GM23338 (cell line): Measurements from ENCODE around the gene COL25A1. TPM values are rescaled to one million over a fixed set of nuclear protein-coding genes. Genes with fewer than 3 reads are reported as not detected.

ENCODE experiments used
- ATAC-seq: fragments of 200-7000 bp; cut with Tn5 transposase; 3 replicates; pipeline ENCODE4 v1.9.1; 2020
- DNase-seq: peaks from one replicate; pipeline ENCODE4 v3.0.0-alpha.2; 2015; ENCODE audit warnings: low spot score
- H2AFZ ChIP-seq: fragments of 200-600 bp; sonication (generic); 2 replicates; pipeline ENCODE4 v1.8.0; 2016; ENCODE audit warnings: antibody characterized with exemption, mild to moderate bottlenecking, moderate library complexity
- H3F3A ChIP-seq: fragments of 200-600 bp; sonication (generic); replicated peaks from 2 replicates; pipeline ENCODE4 v1.8.0; 2017; ENCODE audit warnings: antibody characterized with exemption, mixed run types, low read depth
- H3K27ac ChIP-seq: fragments of 200-600 bp; sonication (generic); 2 replicates; pipeline ENCODE4 v1.6.1; 2016; ENCODE audit warnings: low read depth
- H3K27me3 ChIP-seq: fragments of 200-600 bp; sonication (generic); 2 replicates; pipeline ENCODE4 v1.8.0; 2016; ENCODE audit warnings: mild to moderate bottlenecking, mixed run types, moderate library complexity; ENCODE audit not compliant: insufficient read depth
- H3K36me3 ChIP-seq: fragments of 200-600 bp; sonication (generic); 2 replicates; pipeline ENCODE4 v1.8.0; 2016; ENCODE audit warnings: mild to moderate bottlenecking; ENCODE audit not compliant: insufficient read depth
- H3K4me1 ChIP-seq: fragments of 200-600 bp; sonication (generic); 2 replicates; pipeline ENCODE4 v1.8.0; 2016; ENCODE audit warnings: mild to moderate bottlenecking, moderate library complexity; ENCODE audit not compliant: insufficient read depth
- H3K4me2 ChIP-seq: fragments of 200-600 bp; sonication (generic); 2 replicates; pipeline ENCODE4 v1.7.1; 2017; ENCODE audit warnings: mixed run types
- H3K4me3 ChIP-seq: fragments of 200-600 bp; sonication (generic); 2 replicates; pipeline ENCODE4 v1.6.1; 2016; ENCODE audit warnings: mixed run types
- H3K79me2 ChIP-seq: fragments of 200-600 bp; sonication (generic); replicated peaks from 2 replicates; pipeline ENCODE4 v1.8.0; 2017; ENCODE audit warnings: mild to moderate bottlenecking; ENCODE audit not compliant: insufficient read depth
- H3K9me2 ChIP-seq: fragments of 200-600 bp; sonication (generic); 2 replicates; pipeline ENCODE4 v1.8.0; 2017; ENCODE audit not compliant: insufficient read depth
- H4K20me1 ChIP-seq: fragments of 200-600 bp; sonication (generic); replicated peaks from 2 replicates; pipeline ENCODE4 v1.8.0; 2017; ENCODE audit warnings: mild to moderate bottlenecking; ENCODE audit not compliant: insufficient read depth
- H3K27ac Mint-ChIP-seq: 2 replicates; pipeline ENCODE4 v1.8.0; 2020; ENCODE audit warnings: inconsistent platforms, mild to moderate bottlenecking, moderate library complexity, mixed read lengths
- H3K27me3 Mint-ChIP-seq: 3 replicates; pipeline ENCODE4 v1.8.0; 2022; ENCODE audit warnings: low read depth, mild to moderate bottlenecking, moderate library complexity, mixed read lengths, inconsistent platforms; ENCODE audit not compliant: insufficient read depth, poor library complexity
- H3K36me3 Mint-ChIP-seq: 3 replicates; pipeline ENCODE4 v1.8.0; 2021; ENCODE audit warnings: low read depth, mild to moderate bottlenecking, inconsistent platforms, moderate library complexity, mixed read lengths
- H3K4me1 Mint-ChIP-seq: 3 replicates; pipeline ENCODE4 v1.8.0; 2020; ENCODE audit warnings: mild to moderate bottlenecking, inconsistent platforms, mixed read lengths
- H3K4me3 Mint-ChIP-seq: 3 replicates; pipeline ENCODE4 v1.8.0; 2021; ENCODE audit warnings: moderate library complexity, mild to moderate bottlenecking, inconsistent platforms, mixed read lengths
- H3K9me3 Mint-ChIP-seq: 3 replicates; pipeline ENCODE4 v1.8.0; 2020; ENCODE audit warnings: moderate library complexity, mild to moderate bottlenecking, inconsistent platforms, mixed read lengths
- CREB1 ChIP-seq: fragments of 250-450 bp; sonication (Bioruptor Pico); IDR thresholded peaks from 2 replicates; pipeline ENCODE4 v1.5.0; 2020; ENCODE audit warnings: low read depth, mild to moderate bottlenecking, moderate library complexity
- CTCF ChIP-seq, 2 experiments: fragments of 200-600 bp in 1 of 2; sonication (generic) in 1 of 2; conservative IDR thresholded peaks; 2 replicates each; pipeline versions ENCODE4 v1.5.1 to v1.6.1; 2016 to 2017; ENCODE audit warnings: antibody characterized with exemption in 2 of 2, low read depth in 2 of 2, mild to moderate bottlenecking in 2 of 2, moderate library complexity in 1 of 2
- ETS1 ChIP-seq: IDR thresholded peaks from 2 replicates; pipeline ENCODE4 v1.6.1; 2016; ENCODE audit warnings: antibody characterized with exemption
- EZH2 ChIP-seq: fragments of 200-600 bp; sonication (generic); IDR thresholded peaks from one replicate; pipeline ENCODE4 v1.8.0; 2017; ENCODE audit warnings: antibody characterized with exemption, mild to moderate bottlenecking, low read depth; ENCODE audit not compliant: unreplicated experiment
- EZH2phosphoT487 ChIP-seq: fragments of 200-600 bp; sonication (generic); IDR thresholded peaks from one replicate; pipeline ENCODE4 v1.8.1; 2018; ENCODE audit warnings: antibody characterized with exemption; ENCODE audit not compliant: unreplicated experiment
- JUNB ChIP-seq: IDR thresholded peaks from one replicate; pipeline ENCODE4 v1.6.1; 2016; ENCODE audit warnings: antibody characterized with exemption; ENCODE audit not compliant: unreplicated experiment
- NANOG ChIP-seq: IDR thresholded peaks from 2 replicates; pipeline ENCODE4 v1.6.1; 2016; ENCODE audit warnings: antibody characterized with exemption, borderline replicate concordance
- POLR2AphosphoS5 ChIP-seq: IDR thresholded peaks from 2 replicates; pipeline ENCODE4 v1.6.1; 2016; ENCODE audit warnings: antibody characterized with exemption, low read depth
- REST ChIP-seq: IDR thresholded peaks from one replicate; pipeline ENCODE4 v1.6.1; 2018; ENCODE audit warnings: antibody characterized with exemption; ENCODE audit not compliant: unreplicated experiment
- STAT1 ChIP-seq: IDR thresholded peaks from one replicate; pipeline ENCODE4 v1.6.1; 2016; ENCODE audit warnings: antibody characterized with exemption; ENCODE audit not compliant: unreplicated experiment
- ZNF114 ChIP-seq: fragments of 250-450 bp; sonication (Bioruptor Pico); IDR thresholded peaks from 2 replicates; pipeline ENCODE4 v1.5.0; 2020; ENCODE audit warnings: mild to moderate bottlenecking, moderate library complexity
- ZNF331 ChIP-seq: fragments of 250-450 bp; sonication (Bioruptor Pico); IDR thresholded peaks from 2 replicates; pipeline ENCODE4 v1.5.0; 2020; ENCODE audit warnings: low read depth, mild to moderate bottlenecking, moderate library complexity
- polyA plus RNA-seq: library from polyadenylated mRNA; unstranded; fragments of >200 nt; fragmentation: Nextera tagmentation; extraction: Ambion mirVana; gene quantifications from 2 replicates; pipeline ENCODE4 v1.2.1, GENCODE V29; 2016
- total RNA-seq: library from RNA; depleted of rRNA; stranded (reverse); fragments of >200 nt; shearing (Covaris generic); gene quantifications from 2 replicates; pipeline ENCODE4 v1.2.3, GENCODE V29; 2014
- TF ChIP-seq, protein P1 (sequence below): fragments of 250-450 bp; sonication (Bioruptor Pico); IDR thresholded peaks from 2 replicates; pipeline ENCODE4 v1.5.0; 2020; ENCODE audit warnings: mild to moderate bottlenecking, moderate library complexity

COL25A1 gene
- total and polyA plus RNA-seq, 2 experiments from 2014 or later: 3.9 to 5.6 TPM

GRCh38 chr4:109005523-109005922, 296.9 kb downstream of the COL25A1 start:
- peaks cover 12% of the 10 kb centered on the region for H3K4me1 ChIP-seq
- no peaks in the 10 kb centered on the region for H3K9me3 Mint-ChIP-seq
- H3K36me3 ChIP-seq: no peaks in the 10 kb centered on the region
- H3K27ac Mint-ChIP-seq: no peak overlapping the region
- H4K20me1 ChIP-seq: no peaks in the 10 kb centered on the region
- H3F3A ChIP-seq: no peaks in the 10 kb centered on the region
- ATAC-seq (no peak), DNase-seq (no peak)
- no peak overlapping the region for H3K4me3 ChIP-seq
- H2AFZ ChIP-seq: peak overlapping the region; percentile 61; the same call in 1 of the 2 replicates
- no peaks in the 10 kb centered on the region for H3K27me3 Mint-ChIP-seq
- no peaks in the 10 kb centered on the region; the same call in 2 of the 3 replicates for H3K36me3 Mint-ChIP-seq
- no peaks in the 10 kb centered on the region for H3K27me3 ChIP-seq
- H3K9me2 ChIP-seq: no peaks in the 10 kb centered on the region; the same call in 1 of the 2 replicates
- no peak overlapping the region for H3K27ac ChIP-seq
- H3K4me3 Mint-ChIP-seq: no peak overlapping the region
- H3K4me1 Mint-ChIP-seq: peaks cover 37% of the 10 kb centered on the region
- TF ChIP-seq ZNF114 (CRISPR knock-in tag) (no peak), CTCF (conservative IDR thresholded peaks at IDR 0.05; ENCODE audit: low read depth in 2 of 2) (no peak), REST (no peak), EZH2 (no peak), JUNB (no peak), CREB1 (CRISPR knock-in tag) (no peak), NANOG (no peak), STAT1 (no peak), EZH2phosphoT487 (no peak), ZNF331 (CRISPR knock-in tag) (no peak), POLR2AphosphoS5 (no peak), ETS1 (no peak)
- TF ChIP-seq, protein P1, sequence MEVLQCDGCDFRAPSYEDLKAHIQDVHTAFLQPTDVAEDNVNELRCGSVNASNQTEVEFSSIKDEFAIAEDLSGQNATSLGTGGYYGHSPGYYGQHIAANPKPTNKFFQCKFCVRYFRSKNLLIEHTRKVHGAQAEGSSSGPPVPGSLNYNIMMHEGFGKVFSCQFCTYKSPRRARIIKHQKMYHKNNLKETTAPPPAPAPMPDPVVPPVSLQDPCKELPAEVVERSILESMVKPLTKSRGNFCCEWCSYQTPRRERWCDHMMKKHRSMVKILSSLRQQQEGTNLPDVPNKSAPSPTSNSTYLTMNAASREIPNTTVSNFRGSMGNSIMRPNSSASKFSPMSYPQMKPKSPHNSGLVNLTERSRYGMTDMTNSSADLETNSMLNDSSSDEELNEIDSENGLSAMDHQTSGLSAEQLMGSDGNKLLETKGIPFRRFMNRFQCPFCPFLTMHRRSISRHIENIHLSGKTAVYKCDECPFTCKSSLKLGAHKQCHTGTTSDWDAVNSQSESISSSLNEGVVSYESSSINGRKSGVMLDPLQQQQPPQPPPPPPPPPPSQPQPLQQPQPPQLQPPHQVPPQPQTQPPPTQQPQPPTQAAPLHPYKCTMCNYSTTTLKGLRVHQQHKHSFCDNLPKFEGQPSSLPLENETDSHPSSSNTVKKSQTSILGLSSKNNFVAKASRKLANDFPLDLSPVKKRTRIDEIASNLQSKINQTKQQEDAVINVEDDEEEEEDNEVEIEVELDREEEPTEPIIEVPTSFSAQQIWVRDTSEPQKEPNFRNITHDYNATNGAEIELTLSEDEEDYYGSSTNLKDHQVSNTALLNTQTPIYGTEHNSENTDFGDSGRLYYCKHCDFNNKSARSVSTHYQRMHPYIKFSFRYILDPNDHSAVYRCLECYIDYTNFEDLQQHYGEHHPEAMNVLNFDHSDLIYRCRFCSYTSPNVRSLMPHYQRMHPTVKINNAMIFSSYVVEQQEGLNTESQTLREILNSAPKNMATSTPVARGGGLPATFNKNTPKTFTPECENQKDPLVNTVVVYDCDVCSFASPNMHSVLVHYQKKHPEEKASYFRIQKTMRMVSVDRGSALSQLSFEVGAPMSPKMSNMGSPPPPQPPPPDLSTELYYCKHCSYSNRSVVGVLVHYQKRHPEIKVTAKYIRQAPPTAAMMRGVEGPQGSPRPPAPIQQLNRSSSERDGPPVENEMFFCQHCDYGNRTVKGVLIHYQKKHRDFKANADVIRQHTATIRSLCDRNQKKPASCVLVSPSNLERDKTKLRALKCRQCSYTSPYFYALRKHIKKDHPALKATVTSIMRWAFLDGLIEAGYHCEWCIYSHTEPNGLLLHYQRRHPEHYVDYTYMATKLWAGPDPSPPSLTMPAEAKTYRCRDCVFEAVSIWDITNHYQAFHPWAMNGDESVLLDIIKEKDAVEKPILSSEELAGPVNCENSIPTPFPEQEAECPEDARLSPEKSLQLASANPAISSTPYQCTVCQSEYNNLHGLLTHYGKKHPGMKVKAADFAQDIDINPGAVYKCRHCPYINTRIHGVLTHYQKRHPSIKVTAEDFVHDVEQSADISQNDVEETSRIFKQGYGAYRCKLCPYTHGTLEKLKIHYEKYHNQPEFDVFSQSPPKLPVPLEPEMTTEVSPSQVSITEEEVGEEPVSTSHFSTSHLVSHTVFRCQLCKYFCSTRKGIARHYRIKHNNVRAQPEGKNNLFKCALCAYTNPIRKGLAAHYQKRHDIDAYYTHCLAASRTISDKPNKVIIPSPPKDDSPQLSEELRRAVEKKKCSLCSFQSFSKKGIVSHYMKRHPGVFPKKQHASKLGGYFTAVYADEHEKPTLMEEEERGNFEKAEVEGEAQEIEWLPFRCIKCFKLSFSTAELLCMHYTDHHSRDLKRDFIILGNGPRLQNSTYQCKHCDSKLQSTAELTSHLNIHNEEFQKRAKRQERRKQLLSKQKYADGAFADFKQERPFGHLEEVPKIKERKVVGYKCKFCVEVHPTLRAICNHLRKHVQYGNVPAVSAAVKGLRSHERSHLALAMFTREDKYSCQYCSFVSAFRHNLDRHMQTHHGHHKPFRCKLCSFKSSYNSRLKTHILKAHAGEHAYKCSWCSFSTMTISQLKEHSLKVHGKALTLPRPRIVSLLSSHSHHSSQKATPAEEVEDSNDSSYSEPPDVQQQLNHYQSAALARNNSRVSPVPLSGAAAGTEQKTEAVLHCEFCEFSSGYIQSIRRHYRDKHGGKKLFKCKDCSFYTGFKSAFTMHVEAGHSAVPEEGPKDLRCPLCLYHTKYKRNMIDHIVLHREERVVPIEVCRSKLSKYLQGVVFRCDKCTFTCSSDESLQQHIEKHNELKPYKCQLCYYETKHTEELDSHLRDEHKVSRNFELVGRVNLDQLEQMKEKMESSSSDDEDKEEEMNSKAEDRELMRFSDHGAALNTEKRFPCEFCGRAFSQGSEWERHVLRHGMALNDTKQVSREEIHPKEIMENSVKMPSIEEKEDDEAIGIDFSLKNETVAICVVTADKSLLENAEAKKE (CRISPR knock-in tag): no peak
- H3K79me2 ChIP-seq: no peaks in the 10 kb centered on the region
- H3K4me2 ChIP-seq: no peak overlapping the region
